GM23338 (cell line): Measurements from ENCODE around the gene FYN. TPM values are rescaled to one million over a fixed set of nuclear protein-coding genes. Genes with fewer than 3 reads are reported as not detected.

Source experiments
- ATAC-seq: fragments of 200-7000 bp; cut with Tn5 transposase; 3 replicates; pipeline ENCODE4 v1.9.1; 2020
- DNase-seq: peaks from one replicate; pipeline ENCODE4 v3.0.0-alpha.2; 2015; ENCODE audit warnings: low spot score
- H2AFZ ChIP-seq: fragments of 200-600 bp; sonication (generic); 2 replicates; pipeline ENCODE4 v1.8.0; 2016; ENCODE audit warnings: antibody characterized with exemption, mild to moderate bottlenecking, moderate library complexity
- H3F3A ChIP-seq: fragments of 200-600 bp; sonication (generic); replicated peaks from 2 replicates; pipeline ENCODE4 v1.8.0; 2017; ENCODE audit warnings: antibody characterized with exemption, mixed run types, low read depth
- H3K27ac ChIP-seq: fragments of 200-600 bp; sonication (generic); 2 replicates; pipeline ENCODE4 v1.6.1; 2016; ENCODE audit warnings: low read depth
- H3K27me3 ChIP-seq: fragments of 200-600 bp; sonication (generic); 2 replicates; pipeline ENCODE4 v1.8.0; 2016; ENCODE audit warnings: mild to moderate bottlenecking, mixed run types, moderate library complexity; ENCODE audit not compliant: insufficient read depth
- H3K36me3 ChIP-seq: fragments of 200-600 bp; sonication (generic); 2 replicates; pipeline ENCODE4 v1.8.0; 2016; ENCODE audit warnings: mild to moderate bottlenecking; ENCODE audit not compliant: insufficient read depth
- H3K4me1 ChIP-seq: fragments of 200-600 bp; sonication (generic); 2 replicates; pipeline ENCODE4 v1.8.0; 2016; ENCODE audit warnings: mild to moderate bottlenecking, moderate library complexity; ENCODE audit not compliant: insufficient read depth
- H3K4me2 ChIP-seq: fragments of 200-600 bp; sonication (generic); 2 replicates; pipeline ENCODE4 v1.7.1; 2017; ENCODE audit warnings: mixed run types
- H3K4me3 ChIP-seq: fragments of 200-600 bp; sonication (generic); 2 replicates; pipeline ENCODE4 v1.6.1; 2016; ENCODE audit warnings: mixed run types
- H3K79me2 ChIP-seq: fragments of 200-600 bp; sonication (generic); replicated peaks from 2 replicates; pipeline ENCODE4 v1.8.0; 2017; ENCODE audit warnings: mild to moderate bottlenecking; ENCODE audit not compliant: insufficient read depth
- H3K9me2 ChIP-seq: fragments of 200-600 bp; sonication (generic); 2 replicates; pipeline ENCODE4 v1.8.0; 2017; ENCODE audit not compliant: insufficient read depth
- H4K20me1 ChIP-seq: fragments of 200-600 bp; sonication (generic); replicated peaks from 2 replicates; pipeline ENCODE4 v1.8.0; 2017; ENCODE audit warnings: mild to moderate bottlenecking; ENCODE audit not compliant: insufficient read depth
- H3K27ac Mint-ChIP-seq: 2 replicates; pipeline ENCODE4 v1.8.0; 2020; ENCODE audit warnings: inconsistent platforms, mild to moderate bottlenecking, moderate library complexity, mixed read lengths
- H3K27me3 Mint-ChIP-seq: 3 replicates; pipeline ENCODE4 v1.8.0; 2022; ENCODE audit warnings: low read depth, mild to moderate bottlenecking, moderate library complexity, mixed read lengths, inconsistent platforms; ENCODE audit not compliant: insufficient read depth, poor library complexity
- H3K36me3 Mint-ChIP-seq: 3 replicates; pipeline ENCODE4 v1.8.0; 2021; ENCODE audit warnings: low read depth, mild to moderate bottlenecking, inconsistent platforms, moderate library complexity, mixed read lengths
- H3K4me1 Mint-ChIP-seq: 3 replicates; pipeline ENCODE4 v1.8.0; 2020; ENCODE audit warnings: mild to moderate bottlenecking, inconsistent platforms, mixed read lengths
- H3K4me3 Mint-ChIP-seq: 3 replicates; pipeline ENCODE4 v1.8.0; 2021; ENCODE audit warnings: moderate library complexity, mild to moderate bottlenecking, inconsistent platforms, mixed read lengths
- H3K9me3 Mint-ChIP-seq: 3 replicates; pipeline ENCODE4 v1.8.0; 2020; ENCODE audit warnings: moderate library complexity, mild to moderate bottlenecking, inconsistent platforms, mixed read lengths
- CREB1 ChIP-seq: fragments of 250-450 bp; sonication (Bioruptor Pico); IDR thresholded peaks from 2 replicates; pipeline ENCODE4 v1.5.0; 2020; ENCODE audit warnings: low read depth, mild to moderate bottlenecking, moderate library complexity
- ETS1 ChIP-seq: IDR thresholded peaks from 2 replicates; pipeline ENCODE4 v1.6.1; 2016; ENCODE audit warnings: antibody characterized with exemption
- EZH2 ChIP-seq: fragments of 200-600 bp; sonication (generic); IDR thresholded peaks from one replicate; pipeline ENCODE4 v1.8.0; 2017; ENCODE audit warnings: antibody characterized with exemption, mild to moderate bottlenecking, low read depth; ENCODE audit not compliant: unreplicated experiment
- JUNB ChIP-seq: IDR thresholded peaks from one replicate; pipeline ENCODE4 v1.6.1; 2016; ENCODE audit warnings: antibody characterized with exemption; ENCODE audit not compliant: unreplicated experiment
- NANOG ChIP-seq: IDR thresholded peaks from 2 replicates; pipeline ENCODE4 v1.6.1; 2016; ENCODE audit warnings: antibody characterized with exemption, borderline replicate concordance
- POLR2AphosphoS5 ChIP-seq: IDR thresholded peaks from 2 replicates; pipeline ENCODE4 v1.6.1; 2016; ENCODE audit warnings: antibody characterized with exemption, low read depth
- STAT1 ChIP-seq: IDR thresholded peaks from one replicate; pipeline ENCODE4 v1.6.1; 2016; ENCODE audit warnings: antibody characterized with exemption; ENCODE audit not compliant: unreplicated experiment
- ZNF114 ChIP-seq: fragments of 250-450 bp; sonication (Bioruptor Pico); IDR thresholded peaks from 2 replicates; pipeline ENCODE4 v1.5.0; 2020; ENCODE audit warnings: mild to moderate bottlenecking, moderate library complexity
- ZNF331 ChIP-seq: fragments of 250-450 bp; sonication (Bioruptor Pico); IDR thresholded peaks from 2 replicates; pipeline ENCODE4 v1.5.0; 2020; ENCODE audit warnings: low read depth, mild to moderate bottlenecking, moderate library complexity
- ZNF462 ChIP-seq: fragments of 250-450 bp; sonication (Bioruptor Pico); IDR thresholded peaks from 2 replicates; pipeline ENCODE4 v1.5.0; 2020; ENCODE audit warnings: mild to moderate bottlenecking, moderate library complexity
- polyA plus RNA-seq: library from polyadenylated mRNA; unstranded; fragments of >200 nt; fragmentation: Nextera tagmentation; extraction: Ambion mirVana; gene quantifications from 2 replicates; pipeline ENCODE4 v1.2.1, GENCODE V29; 2016
- total RNA-seq: library from RNA; depleted of rRNA; stranded (reverse); fragments of >200 nt; shearing (Covaris generic); gene quantifications from 2 replicates; pipeline ENCODE4 v1.2.3, GENCODE V29; 2014

Gene FYN
- total and polyA plus RNA-seq, 2 experiments from 2014 or later = 46.8 to 143 TPM

GRCh38 chr6:111824608-111825337, 48.5 kb downstream of the FYN start (continued):
- TF ChIP-seq ZNF462 (CRISPR knock-in tag) (no peak), CREB1 (no peak), EZH2 (no peak), POLR2AphosphoS5 (no peak), ZNF114 (CRISPR knock-in tag) (no peak), NANOG (no peak), JUNB (no peak)

GRCh38 chr6:111823831-111824607, 49.2 kb downstream of the FYN start:
- Histone ChIP-seq H3K79me2 (peaks cover 28% of the 10 kb centered on the region), H3K27me3 (no peaks in the 10 kb centered on the region), H3K27ac (0 out of 2 replicates have a peak overlapping the region, but pooled peaks have one; percentile 24), H2AFZ (no peak overlapping the region), H3K4me1 (peaks cover 4% of the 10 kb centered on the region; the same call in 1 of the 2 replicates), H4K20me1 (no peaks in the 10 kb centered on the region; the same call in none of the 2 replicates), H3K36me3 (no peaks in the 10 kb centered on the region; the same call in 1 of the 2 replicates), H3K4me2 (no peak overlapping the region), H3K4me3 (no peak overlapping the region), H3F3A (no peaks in the 10 kb centered on the region), H3K9me2 (no peaks in the 10 kb centered on the region)
- peaks cover 10% of the 10 kb centered on the region; the same call in 2 of the 3 replicates for H3K4me1 Mint-ChIP-seq
- H3K27ac Mint-ChIP-seq = no peak overlapping the region
- H3K9me3 Mint-ChIP-seq = peaks cover 6% of the 10 kb centered on the region; the same call in 1 of the 3 replicates
- H3K36me3 Mint-ChIP-seq = peaks cover 20% of the 10 kb centered on the region
- no peak overlapping the region for H3K4me3 Mint-ChIP-seq
- H3K27me3 Mint-ChIP-seq = no peaks in the 10 kb centered on the region
- ATAC-seq (no peak), DNase-seq (no peak)
- no peak for TF ChIP-seq ZNF114 (CRISPR knock-in tag)
- no peak for TF ChIP-seq STAT1
- no peak for TF ChIP-seq ETS1
- no peak for TF ChIP-seq ZNF331 (CRISPR knock-in tag)
- TF ChIP-seq JUNB = no peak
